Left colon (tissue), 2 donors: Measurements from ENCODE around the gene SLC66A2. TPM values are rescaled to one million over a fixed set of nuclear protein-coding genes. Genes with fewer than 3 reads are reported as not detected.

Source experiments
- ATAC-seq: fragments of 200-7000 bp; cut with Tn5 transposase; one replicate; pipeline ENCODE4 v1.9.1; 2020; ENCODE audit warnings: mild to moderate bottlenecking, moderate library complexity
- DNase-seq, 2 donors: peaks; one replicate each; pipeline ENCODE4 v3.0.0-alpha.2; 2020
- intact Hi-C, 2 donors: fragments of 100-400 bp; cut with DNase I in 1 of 2; cut with micrococcal nuclease in 1 of 2; formaldehyde crosslinking; loops; one replicate each; pipeline versions ENCODE4 v1.11.2 to v1.14.0; 2022; cut with DNase I, micrococcal nuclease
- total RNA-seq, 2 donors: library from RNA; stranded (reverse); fragmentation: NEBNext Ultra II Directional; extraction: Animal tissue kit (Norgen Biotek cat#: 25700); gene quantifications; one replicate each; pipeline ENCODE4 v1.2.1, GENCODE V29; 2021
- donor health status: DM: no; HTN: no; CAD: no.
- donor health status: DM: yes; HTN: yes; CAD: no.

The SLC66A2 gene
- total RNA-seq, 2 donors from 2014 or later = 59.4 to 119 TPM

- intact Hi-C loops = no loop called here
- ATAC-seq (no peak), DNase-seq (peak; percentile 2 to 14)
These were observed 22.9 kb downstream of the SLC66A2 start for GRCh38 chr18:79928563-79928960.

- intact Hi-C loops = no loop called here
- DNase-seq (peak; percentile 1 to 14), ATAC-seq (no peak)
These were observed 23.6 kb downstream of the SLC66A2 start for GRCh38 chr18:79927607-79928562.

GRCh38 chr18:79926715-79927606 lies 24.5 kb downstream of the SLC66A2 start:
- DNase-seq (peak; percentile 2 to 15), ATAC-seq (no peak)
- intact Hi-C loops = no loop called here

- DNase-seq (peak in 1 of 2 donors; percentile 14), ATAC-seq (no peak)
- intact Hi-C loops = no loop called here
These were observed 25.1 kb downstream of the SLC66A2 start for GRCh38 chr18:79926306-79926705.

GRCh38 chr18:79924814-79925731 lies 26.4 kb downstream of the SLC66A2 start:
- ATAC-seq (no peak), DNase-seq (peak; percentile 2 to 19)
- intact Hi-C loops = no loop called here

GRCh38 chr18:79923896-79924585 lies 27.4 kb downstream of the SLC66A2 start:
- DNase-seq (peak; percentile 2 to 12), ATAC-seq (no peak)
- intact Hi-C loops = no loop called here

GRCh38 chr18:79922971-79923411 lies 28.5 kb downstream of the SLC66A2 start:
- peak; percentile 1 to 17 for DNase-seq
- no peak for ATAC-seq
- intact Hi-C loops = no loop called here

GRCh38 chr18:79921984-79922965 lies 29.2 kb downstream of the SLC66A2 start:
- DNase-seq (peak in 1 of 2 donors; percentile 2), ATAC-seq (no peak)
- intact Hi-C loops = no loop called here

GRCh38 chr18:79919089-79919488 lies 32.4 kb downstream of the SLC66A2 start:
- DNase-seq (peak; percentile 4 to 18), ATAC-seq (no peak)
- intact Hi-C loops = no loop called here

GRCh38 chr18:79918615-79919011 lies 32.8 kb downstream of the SLC66A2 start:
- intact Hi-C loops = no loop called here
- DNase-seq (peak; percentile 3 to 19), ATAC-seq (peak; percentile 13)

GRCh38 chr18:79917853-79918614 lies 33.4 kb downstream of the SLC66A2 start:
- intact Hi-C loops = no loop called here
- no peak for ATAC-seq
- peak in 1 of 2 donors; percentile 17 for DNase-seq

- ATAC-seq (no peak), DNase-seq (peak; percentile 2 to 19)
- intact Hi-C loops = no loop called here
These were observed 34.1 kb downstream of the SLC66A2 start for GRCh38 chr18:79917169-79917852.

- ATAC-seq (no peak), DNase-seq (peak; percentile 1 to 12)
- intact Hi-C loops = no loop called here
These were observed 34.8 kb downstream of the SLC66A2 start for GRCh38 chr18:79916546-79917168.

GRCh38 chr18:79916128-79916494 lies 35.3 kb downstream of the SLC66A2 start:
- intact Hi-C loops = no loop called here
- ATAC-seq (no peak), DNase-seq (peak in 1 of 2 donors; percentile 17)
